Neural cell (in vitro differentiated cells): ENCODE measurements around the gene NFKBIA.

Experiments used
- EP300 ChIP-seq: fragments of 450-650 bp; conservative IDR thresholded peaks from 2 replicates; pipeline ENCODE4 v1.6.1; 2014; ENCODE audit warnings: antibody characterized with exemption, mild to moderate bottlenecking, moderate library complexity; ENCODE audit not compliant: poor library complexity, severe bottlenecking
- MXI1 ChIP-seq: fragments of 450-650 bp; conservative IDR thresholded peaks from 2 replicates; pipeline ENCODE4 v1.6.1; 2014; ENCODE audit warnings: antibody characterized with exemption, mild to moderate bottlenecking; ENCODE audit not compliant: poor library complexity, severe bottlenecking
- POLR2AphosphoS5 ChIP-seq: IDR thresholded peaks from 2 replicates; pipeline ENCODE4 v1.6.1; 2012
- RAD21 ChIP-seq: fragments of 450-650 bp; conservative IDR thresholded peaks from 2 replicates; pipeline ENCODE4 v1.6.1; 2014; ENCODE audit warnings: antibody characterized with exemption, mild to moderate bottlenecking, moderate library complexity
- TAF1 ChIP-seq: IDR thresholded peaks from 2 replicates; pipeline ENCODE4 v1.6.1; 2012; ENCODE audit warnings: low read depth
- TF ChIP-seq, protein P1 (sequence below): fragments of 450-650 bp; IDR thresholded peaks from 2 replicates; pipeline ENCODE4 v1.5.1; 2014; ENCODE audit warnings: antibody characterized with exemption, mild to moderate bottlenecking, moderate library complexity; ENCODE audit not compliant: poor library complexity, severe bottlenecking
- TF ChIP-seq, protein P2 (sequence below): IDR thresholded peaks from 2 replicates; pipeline ENCODE4 v1.6.1; 2012; ENCODE audit warnings: borderline replicate concordance

DNA sequence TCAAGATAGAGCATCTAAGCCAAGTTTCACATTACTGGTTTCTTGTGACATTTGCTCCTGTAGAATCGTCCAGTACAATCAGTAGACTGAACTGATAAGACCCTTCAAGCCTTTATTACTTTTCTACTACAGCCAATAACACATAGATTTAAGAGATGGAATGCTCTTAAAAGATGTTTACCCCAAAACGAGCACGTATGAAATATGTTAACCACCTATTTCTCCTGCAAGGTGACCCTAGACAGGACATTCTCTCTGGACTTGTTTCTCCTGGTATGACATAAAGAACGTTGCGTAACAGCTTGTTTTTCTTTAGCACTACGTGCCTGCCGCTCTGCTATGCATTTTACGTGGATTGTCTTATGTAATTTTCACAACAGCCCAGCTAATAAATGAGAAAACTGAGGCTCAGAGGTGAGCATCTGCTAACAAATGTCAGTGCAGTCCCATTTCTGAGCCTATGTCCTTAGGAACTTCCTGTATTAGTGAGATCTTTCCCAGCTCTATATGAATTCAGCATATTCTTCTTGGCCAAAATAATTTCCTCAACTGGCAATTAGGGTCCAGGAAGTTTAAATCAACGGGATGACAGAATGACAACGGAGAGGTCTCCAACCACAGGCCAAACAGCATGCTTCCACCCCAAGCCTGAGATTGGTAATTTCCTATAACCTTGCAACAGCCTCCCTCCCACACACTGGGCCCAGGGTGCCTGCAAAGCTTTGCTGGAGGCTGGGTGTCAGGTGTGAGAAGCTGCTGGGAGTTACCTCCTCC, 3.7 kb downstream of the NFKBIA start:
- TF ChIP-seq, protein P1, sequence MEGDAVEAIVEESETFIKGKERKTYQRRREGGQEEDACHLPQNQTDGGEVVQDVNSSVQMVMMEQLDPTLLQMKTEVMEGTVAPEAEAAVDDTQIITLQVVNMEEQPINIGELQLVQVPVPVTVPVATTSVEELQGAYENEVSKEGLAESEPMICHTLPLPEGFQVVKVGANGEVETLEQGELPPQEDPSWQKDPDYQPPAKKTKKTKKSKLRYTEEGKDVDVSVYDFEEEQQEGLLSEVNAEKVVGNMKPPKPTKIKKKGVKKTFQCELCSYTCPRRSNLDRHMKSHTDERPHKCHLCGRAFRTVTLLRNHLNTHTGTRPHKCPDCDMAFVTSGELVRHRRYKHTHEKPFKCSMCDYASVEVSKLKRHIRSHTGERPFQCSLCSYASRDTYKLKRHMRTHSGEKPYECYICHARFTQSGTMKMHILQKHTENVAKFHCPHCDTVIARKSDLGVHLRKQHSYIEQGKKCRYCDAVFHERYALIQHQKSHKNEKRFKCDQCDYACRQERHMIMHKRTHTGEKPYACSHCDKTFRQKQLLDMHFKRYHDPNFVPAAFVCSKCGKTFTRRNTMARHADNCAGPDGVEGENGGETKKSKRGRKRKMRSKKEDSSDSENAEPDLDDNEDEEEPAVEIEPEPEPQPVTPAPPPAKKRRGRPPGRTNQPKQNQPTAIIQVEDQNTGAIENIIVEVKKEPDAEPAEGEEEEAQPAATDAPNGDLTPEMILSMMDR = no peak
- TF ChIP-seq, protein P2, sequence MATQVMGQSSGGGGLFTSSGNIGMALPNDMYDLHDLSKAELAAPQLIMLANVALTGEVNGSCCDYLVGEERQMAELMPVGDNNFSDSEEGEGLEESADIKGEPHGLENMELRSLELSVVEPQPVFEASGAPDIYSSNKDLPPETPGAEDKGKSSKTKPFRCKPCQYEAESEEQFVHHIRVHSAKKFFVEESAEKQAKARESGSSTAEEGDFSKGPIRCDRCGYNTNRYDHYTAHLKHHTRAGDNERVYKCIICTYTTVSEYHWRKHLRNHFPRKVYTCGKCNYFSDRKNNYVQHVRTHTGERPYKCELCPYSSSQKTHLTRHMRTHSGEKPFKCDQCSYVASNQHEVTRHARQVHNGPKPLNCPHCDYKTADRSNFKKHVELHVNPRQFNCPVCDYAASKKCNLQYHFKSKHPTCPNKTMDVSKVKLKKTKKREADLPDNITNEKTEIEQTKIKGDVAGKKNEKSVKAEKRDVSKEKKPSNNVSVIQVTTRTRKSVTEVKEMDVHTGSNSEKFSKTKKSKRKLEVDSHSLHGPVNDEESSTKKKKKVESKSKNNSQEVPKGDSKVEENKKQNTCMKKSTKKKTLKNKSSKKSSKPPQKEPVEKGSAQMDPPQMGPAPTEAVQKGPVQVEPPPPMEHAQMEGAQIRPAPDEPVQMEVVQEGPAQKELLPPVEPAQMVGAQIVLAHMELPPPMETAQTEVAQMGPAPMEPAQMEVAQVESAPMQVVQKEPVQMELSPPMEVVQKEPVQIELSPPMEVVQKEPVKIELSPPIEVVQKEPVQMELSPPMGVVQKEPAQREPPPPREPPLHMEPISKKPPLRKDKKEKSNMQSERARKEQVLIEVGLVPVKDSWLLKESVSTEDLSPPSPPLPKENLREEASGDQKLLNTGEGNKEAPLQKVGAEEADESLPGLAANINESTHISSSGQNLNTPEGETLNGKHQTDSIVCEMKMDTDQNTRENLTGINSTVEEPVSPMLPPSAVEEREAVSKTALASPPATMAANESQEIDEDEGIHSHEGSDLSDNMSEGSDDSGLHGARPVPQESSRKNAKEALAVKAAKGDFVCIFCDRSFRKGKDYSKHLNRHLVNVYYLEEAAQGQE = no peak
- TF ChIP-seq EP300 (no peak), POLR2AphosphoS5 (no peak), RAD21 (no peak), MXI1 (no peak), TAF1 (no peak)
